PC-3 (cell line): Measurements from ENCODE around the gene CCDC28B. TPM values are rescaled to one million over a fixed set of nuclear protein-coding genes. Genes with fewer than 3 reads are reported as not detected.

ENCODE experiments used
- ATAC-seq: fragments of 200-7000 bp; cut with Tn5 transposase; 2 replicates; pipeline ENCODE4 v1.9.1; 2020; ENCODE audit warnings: mild to moderate bottlenecking, moderate library complexity
- BruUV-seq: library from RNA; stranded (reverse); fragments of 400-500 nt; replicated peaks from 2 replicates; lab custom pipeline; 2021; lab: Mats Ljungman, UMichigan
- CTCF ChIA-PET: fragments of 300-600 bp; sonication (Branson Sonifier 250); formaldehyde crosslinking; loops from one replicate; lab custom pipeline; 2022; ENCODE audit warnings: antibody characterized with exemption; lab: Charles Lee
- POLR2A ChIA-PET: fragments of 300-600 bp; sonication (Branson Sonifier 250); formaldehyde crosslinking; loops from one replicate; lab custom pipeline; 2022; ENCODE audit warnings: antibody characterized with exemption; ENCODE audit not compliant: unreplicated experiment; lab: Charles Lee
- DNase-seq: peaks from one replicate; pipeline ENCODE4 v3.0.0-alpha.2; 2015
- H2AFZ ChIP-seq: fragments of 300-600 bp; sonication (generic); 2 replicates; pipeline ENCODE4 v1.6.0; 2016; ENCODE audit warnings: antibody characterized with exemption, low read length
- H3F3A ChIP-seq: fragments of 300-600 bp; sonication (generic); one replicate; pipeline ENCODE4 v1.6.0; 2017; ENCODE audit warnings: antibody characterized with exemption, low read length, control low read depth, mild to moderate bottlenecking; ENCODE audit not compliant: unreplicated experiment
- H3K27ac ChIP-seq: fragments of 300-600 bp; sonication (generic); 2 replicates; pipeline ENCODE4 v1.5.1; 2016; ENCODE audit warnings: mild to moderate bottlenecking, low read length
- H3K27me3 ChIP-seq: fragments of 300-600 bp; sonication (generic); 2 replicates; pipeline ENCODE4 v1.6.1; 2016; ENCODE audit warnings: low read length, mixed read lengths
- H3K36me3 ChIP-seq: fragments of 300-600 bp; sonication (generic); 2 replicates; pipeline ENCODE4 v1.6.1; 2016; ENCODE audit warnings: low read depth, mixed run types, low read length, mixed read lengths
- H3K4me1 ChIP-seq: fragments of 300-600 bp; sonication (generic); 2 replicates; pipeline ENCODE4 v1.5.1; 2016; ENCODE audit warnings: low read length; ENCODE audit not compliant: insufficient read depth
- H3K4me2 ChIP-seq: fragments of 300-600 bp; sonication (generic); 2 replicates; pipeline ENCODE4 v1.6.0; 2016; ENCODE audit warnings: low read length
- H3K4me3 ChIP-seq: fragments of 300-600 bp; sonication (generic); 2 replicates; pipeline ENCODE4 v1.5.1; 2016; ENCODE audit warnings: mild to moderate bottlenecking, low read length, mixed read lengths
- H3K79me2 ChIP-seq: fragments of 300-600 bp; sonication (generic); 2 replicates; pipeline ENCODE4 v1.6.1; 2017; ENCODE audit warnings: low read length, mixed read lengths
- H3K9ac ChIP-seq: fragments of 300-600 bp; sonication (generic); 2 replicates; pipeline ENCODE4 v1.6.0; 2016; ENCODE audit warnings: mild to moderate bottlenecking, low read length
- H3K9me2 ChIP-seq: fragments of 300-600 bp; sonication (generic); replicated peaks from 2 replicates; pipeline ENCODE4 v1.6.1; 2016; ENCODE audit warnings: mixed run types, low read length, mixed read lengths
- H3K9me3 ChIP-seq: fragments of 300-600 bp; sonication (generic); 2 replicates; pipeline ENCODE4 v1.6.1; 2016; ENCODE audit warnings: low read length, mixed read lengths
- H4K20me1 ChIP-seq: fragments of 300-600 bp; sonication (generic); 2 replicates; pipeline ENCODE4 v1.6.1; 2016; ENCODE audit warnings: low read length, mixed read lengths
- EZH2 ChIP-seq: fragments of 300-600 bp; sonication (generic); IDR thresholded peaks from one replicate; pipeline ENCODE4 v1.6.1; 2017; ENCODE audit warnings: antibody characterized with exemption, mild to moderate bottlenecking, low read length; ENCODE audit not compliant: unreplicated experiment
- EZH2phosphoT487 ChIP-seq: fragments of 300-600 bp; sonication (generic); IDR thresholded peaks from 2 replicates; pipeline ENCODE4 v1.6.1; 2018; ENCODE audit warnings: mild to moderate bottlenecking, antibody characterized with exemption, low read length, borderline replicate concordance
- intact Hi-C: fragments of 100-400 bp; cut with micrococcal nuclease; formaldehyde crosslinking; loops from 2 replicates; pipeline ENCODE4 v1.9.0; 2023
- total RNA-seq: library from RNA; depleted of rRNA; stranded (reverse); fragments of >200 nt; gene quantifications from 2 replicates; pipeline ENCODE4 v1.2.3, GENCODE V29; 2014
- TF ChIP-seq, protein P1 (sequence below): fragments of 300-600 bp; sonication (generic); conservative IDR thresholded peaks from 2 replicates; pipeline ENCODE4 v1.5.1; 2017; ENCODE audit warnings: antibody characterized with exemption, low read depth, mild to moderate bottlenecking, low read length

Gene CCDC28B
- total RNA-seq, 1 experiment from 2014 or later, result 4.7 TPM

DNA sequence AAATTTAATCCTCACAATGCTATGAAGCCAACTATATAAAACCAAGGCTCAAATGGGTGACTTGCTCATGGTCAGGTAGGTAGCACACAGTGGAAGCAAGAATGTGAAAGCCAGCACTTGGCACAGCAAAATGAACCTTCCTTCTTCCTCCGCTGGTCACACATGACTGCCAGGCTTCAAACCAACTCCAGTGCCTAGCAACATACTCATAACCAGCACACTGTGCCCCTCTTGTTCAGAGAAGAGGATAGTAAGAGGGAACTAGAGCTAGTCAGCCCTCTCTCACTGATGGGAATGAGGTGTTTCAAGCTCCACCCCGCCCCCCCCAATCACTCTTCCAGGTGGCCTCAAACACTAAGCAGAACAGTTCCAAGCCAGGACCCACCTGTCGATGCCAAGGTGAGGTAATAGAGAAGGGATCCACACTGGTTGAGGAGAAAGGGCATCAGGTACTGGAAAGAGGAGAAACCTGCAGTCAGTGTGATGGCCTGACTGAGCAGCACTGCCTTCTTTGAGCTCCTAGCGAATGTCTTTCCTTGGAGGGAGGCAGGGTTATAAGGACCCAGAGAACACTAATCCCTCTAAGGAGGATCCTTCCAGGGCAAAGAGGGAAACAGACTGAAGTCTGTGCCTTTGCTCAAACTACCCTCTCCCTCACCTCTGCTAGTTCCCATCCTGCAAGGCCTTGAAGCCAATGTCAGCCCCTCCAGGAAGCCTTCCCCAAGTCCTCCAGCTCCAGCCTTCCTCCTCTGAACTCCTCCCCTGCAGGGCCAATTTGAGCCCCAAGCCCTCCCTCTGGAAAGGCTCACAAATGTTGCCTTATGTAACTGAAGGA is 20.6 kb downstream of the CCDC28B start:
- intact Hi-C loops, result no loop called here
- H3K79me2 ChIP-seq, result peaks cover 55% of the 10 kb centered on the region
- peaks cover 36% of the 10 kb centered on the region for H3K4me1 ChIP-seq
- DNase-seq (no peak), ATAC-seq (no peak)
- peak overlapping the region; percentile 93 for H3K4me2 ChIP-seq
- peak overlapping the region; percentile 98 for H3K9ac ChIP-seq
- peak overlapping the region; percentile 60; the same call in 1 of the 2 replicates for H2AFZ ChIP-seq
- H3K27me3 ChIP-seq, result no peaks in the 10 kb centered on the region
- H3K36me3 ChIP-seq, result peaks cover 22% of the 10 kb centered on the region
- TF ChIP-seq EZH2 (no peak), EZH2phosphoT487 (no peak)
- TF ChIP-seq, protein P1, sequence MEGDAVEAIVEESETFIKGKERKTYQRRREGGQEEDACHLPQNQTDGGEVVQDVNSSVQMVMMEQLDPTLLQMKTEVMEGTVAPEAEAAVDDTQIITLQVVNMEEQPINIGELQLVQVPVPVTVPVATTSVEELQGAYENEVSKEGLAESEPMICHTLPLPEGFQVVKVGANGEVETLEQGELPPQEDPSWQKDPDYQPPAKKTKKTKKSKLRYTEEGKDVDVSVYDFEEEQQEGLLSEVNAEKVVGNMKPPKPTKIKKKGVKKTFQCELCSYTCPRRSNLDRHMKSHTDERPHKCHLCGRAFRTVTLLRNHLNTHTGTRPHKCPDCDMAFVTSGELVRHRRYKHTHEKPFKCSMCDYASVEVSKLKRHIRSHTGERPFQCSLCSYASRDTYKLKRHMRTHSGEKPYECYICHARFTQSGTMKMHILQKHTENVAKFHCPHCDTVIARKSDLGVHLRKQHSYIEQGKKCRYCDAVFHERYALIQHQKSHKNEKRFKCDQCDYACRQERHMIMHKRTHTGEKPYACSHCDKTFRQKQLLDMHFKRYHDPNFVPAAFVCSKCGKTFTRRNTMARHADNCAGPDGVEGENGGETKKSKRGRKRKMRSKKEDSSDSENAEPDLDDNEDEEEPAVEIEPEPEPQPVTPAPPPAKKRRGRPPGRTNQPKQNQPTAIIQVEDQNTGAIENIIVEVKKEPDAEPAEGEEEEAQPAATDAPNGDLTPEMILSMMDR, result no peak
- ChIA-PET CTCF (no interaction called here), POLR2A (no interaction called here)
- H4K20me1 ChIP-seq, result no peaks in the 10 kb centered on the region
- H3K9me3 ChIP-seq, result no peaks in the 10 kb centered on the region
- no peaks in the 10 kb centered on the region for H3K9me2 ChIP-seq
- no TSS peak for BruUV-seq
- peaks cover 6% of the 10 kb centered on the region for H3F3A ChIP-seq
- H3K27ac ChIP-seq, result peak overlapping the region; percentile 70; the same call in 1 of the 2 replicates
- H3K4me3 ChIP-seq, result peak overlapping the region; percentile 86

DNA sequence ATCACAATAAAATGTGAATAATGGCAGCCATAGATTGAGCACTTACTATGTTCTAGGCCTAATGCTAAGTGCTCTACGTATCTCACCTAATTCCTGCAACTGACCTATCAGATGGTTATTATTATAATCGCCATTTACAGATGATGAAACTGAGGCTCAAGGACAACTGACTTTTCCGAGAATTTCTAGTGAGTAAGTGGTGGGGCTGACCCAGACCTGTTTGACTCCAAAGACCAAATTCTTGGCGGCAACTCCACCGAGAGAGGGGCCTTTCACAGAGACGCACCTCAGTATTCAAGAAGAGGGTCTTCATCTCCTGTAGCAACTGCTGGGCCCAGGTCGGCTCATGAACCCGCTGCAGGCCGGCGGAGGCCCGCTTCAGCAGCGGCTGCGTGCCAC is 21.2 kb downstream of the CCDC28B start:
- Histone ChIP-seq H3F3A (peaks cover 2% of the 10 kb centered on the region), H3K9ac (peak overlapping the region; percentile 98), H3K4me1 (peaks cover 30% of the 10 kb centered on the region), H3K27ac (peak overlapping the region; percentile 70), H3K79me2 (peaks cover 55% of the 10 kb centered on the region), H2AFZ (peak overlapping the region; percentile 60; the same call in 1 of the 2 replicates), H3K4me2 (peak overlapping the region; percentile 93), H4K20me1 (no peaks in the 10 kb centered on the region), H3K27me3 (no peaks in the 10 kb centered on the region), H3K9me2 (no peaks in the 10 kb centered on the region), H3K4me3 (peak overlapping the region; percentile 86), H3K9me3 (no peaks in the 10 kb centered on the region), H3K36me3 (peaks cover 24% of the 10 kb centered on the region)
- POLR2A ChIA-PET, result interaction anchor here (0.6 kb wide), 1 partner anchor 68 kb away, joined by 4 read pairs; no protein-coding TSS in a partner anchor
- ATAC-seq (no peak), DNase-seq (no peak)
- intact Hi-C loops, result no loop called here
- TF ChIP-seq, protein P1, result no peak
- TF ChIP-seq EZH2 (no peak), EZH2phosphoT487 (no peak)
- CTCF ChIA-PET, result interaction anchor here (0.5 kb wide), 1 partner anchor 149 kb away, joined by 7 read pairs; the partner anchor contains the start of gene TMEM39B
- BruUV-seq, result TSS peak; percentile 49
